IMR-90 (cell line): Measurements from ENCODE around the gene ZNF567. TPM values are rescaled to one million over a fixed set of nuclear protein-coding genes. Genes with fewer than 3 reads are reported as not detected.

Experiments
- ATAC-seq: fragments of 200-7000 bp; cut with Tn5 transposase; 2 replicates; pipeline ENCODE4 v1.9.1; 2020; ENCODE audit warnings: low read depth, mild to moderate bottlenecking, moderate library complexity
- BruUV-seq: library from RNA; stranded (reverse); fragments of 400-500 nt; replicated peaks from 2 replicates; lab custom pipeline; 2021; lab: Mats Ljungman, UMichigan
- CTCF ChIA-PET: fragments of 300-600 bp; formaldehyde crosslinking; extraction: SDS; loops from one replicate; lab custom pipeline; 2021; ENCODE audit warnings: antibody characterized with exemption; lab: Yijun Ruan, JAX
- POLR2A ChIA-PET: fragments of 300-600 bp; sonication (Branson Sonifier 250); formaldehyde crosslinking; loops from one replicate; lab custom pipeline; 2022; ENCODE audit warnings: antibody characterized with exemption; ENCODE audit not compliant: unreplicated experiment; lab: Charles Lee
- DNase-seq: peaks from one replicate; pipeline ENCODE4 v3.0.0; 2013
- H2AFZ ChIP-seq: replicated peaks from 2 replicates; pipeline ENCODE3; 2013; ENCODE audit warnings: low read length, mild to moderate bottlenecking; ENCODE audit not compliant: poor library complexity
- H2AK5ac ChIP-seq: 2 replicates; pipeline ENCODE4 v1.6.1; 2013; ENCODE audit warnings: low read depth, low read length, inconsistent platforms
- H2AK9ac ChIP-seq: replicated peaks from 2 replicates; pipeline ENCODE3; 2013; ENCODE audit warnings: mild to moderate bottlenecking, low read depth, low read length, moderate library complexity; ENCODE audit not compliant: poor library complexity
- H2BK120ac ChIP-seq: 2 replicates; pipeline ENCODE4 v1.6.1; 2013; ENCODE audit warnings: low read depth, low read length, inconsistent platforms
- H2BK15ac ChIP-seq: 3 replicates; pipeline ENCODE4 v1.6.1; 2013; ENCODE audit warnings: low read depth, low read length, inconsistent platforms
- H2BK20ac ChIP-seq: 2 replicates; pipeline ENCODE4 v1.6.1; 2013; ENCODE audit warnings: low read depth, mild to moderate bottlenecking, inconsistent platforms, low read length, moderate library complexity
- H2BK5ac ChIP-seq: 2 replicates; pipeline ENCODE4 v1.6.1; 2013; ENCODE audit warnings: mild to moderate bottlenecking, low read depth, low read length, inconsistent platforms; ENCODE audit not compliant: poor library complexity, severe bottlenecking
- H3K14ac ChIP-seq: replicated peaks from 2 replicates; pipeline ENCODE4 v1.6.1; 2013; ENCODE audit warnings: low read depth, low read length, inconsistent platforms
- H3K18ac ChIP-seq: 2 replicates; pipeline ENCODE4 v1.6.1; 2013; ENCODE audit warnings: low read depth, low read length, control low read depth
- H3K23ac ChIP-seq: 2 replicates; pipeline ENCODE4 v1.6.1; 2013; ENCODE audit warnings: low read depth, low read length, inconsistent platforms
- H3K27ac ChIP-seq: 2 replicates; pipeline ENCODE4 v1.5.1; 2013; ENCODE audit warnings: mild to moderate bottlenecking, control low read depth, low read length; ENCODE audit not compliant: insufficient read depth
- H3K27me3 ChIP-seq: 2 replicates; pipeline ENCODE4 v1.6.1; 2013; ENCODE audit warnings: low read length; ENCODE audit not compliant: control insufficient read depth, insufficient read depth
- H3K36me3 ChIP-seq: 2 replicates; pipeline ENCODE4 v1.6.1; 2013; ENCODE audit warnings: low read length, mixed read lengths; ENCODE audit not compliant: control insufficient read depth, insufficient read depth
- H3K4ac ChIP-seq: 2 replicates; pipeline ENCODE4 v1.6.1; 2013; ENCODE audit warnings: low read depth, low read length, inconsistent platforms
- H3K4me1 ChIP-seq: 2 replicates; pipeline ENCODE4 v1.6.1; 2013; ENCODE audit warnings: low read length, mixed read lengths; ENCODE audit not compliant: control insufficient read depth, insufficient read depth
- H3K4me2 ChIP-seq: 2 replicates; pipeline ENCODE4 v1.6.1; 2013; ENCODE audit warnings: low read depth, mild to moderate bottlenecking, control low read depth, low read length, moderate library complexity
- H3K4me3 ChIP-seq: 2 replicates; pipeline ENCODE4 v1.5.1; 2013; ENCODE audit warnings: low read depth, mild to moderate bottlenecking, control low read depth, low read length, moderate library complexity; ENCODE audit not compliant: insufficient read depth
- H3K56ac ChIP-seq: 2 replicates; pipeline ENCODE4 v1.6.1; 2013; ENCODE audit warnings: low read length, inconsistent platforms; ENCODE audit not compliant: insufficient read depth; ENCODE audit errors: extremely low read depth
- H3K79me1 ChIP-seq, 2 experiments: 2 replicates each; pipeline ENCODE4 v1.6.1; 2013; ENCODE audit warnings: low read length in 2 of 2, inconsistent platforms in 1 of 2, low read depth in 1 of 2
- H3K9ac ChIP-seq: 2 replicates; pipeline ENCODE4 v1.6.1; 2013; ENCODE audit warnings: low read depth, low read length, control low read depth
- H3K9me1 ChIP-seq: 2 replicates; pipeline ENCODE4 v1.6.1; 2013; ENCODE audit warnings: low read length, inconsistent platforms; ENCODE audit not compliant: insufficient read depth
- H3K9me3 ChIP-seq: 2 replicates; pipeline ENCODE4 v1.6.1; 2013; ENCODE audit warnings: low read length; ENCODE audit not compliant: control insufficient read depth, insufficient read depth
- H4K20me1 ChIP-seq: 2 replicates; pipeline ENCODE4 v1.6.1; 2013; ENCODE audit warnings: low read length, inconsistent platforms; ENCODE audit not compliant: insufficient read depth
- H4K5ac ChIP-seq: 2 replicates; pipeline ENCODE4 v1.6.1; 2013; ENCODE audit warnings: mild to moderate bottlenecking, low read depth, low read length, control low read depth
- H4K8ac ChIP-seq, 2 experiments: 2 replicates each; pipeline ENCODE4 v1.6.1; 2013; ENCODE audit warnings: low read depth in 2 of 2, low read length in 2 of 2, control low read depth in 1 of 2, inconsistent platforms in 1 of 2
- H4K91ac ChIP-seq: 2 replicates; pipeline ENCODE4 v1.6.1; 2013; ENCODE audit warnings: low read depth, low read length, inconsistent platforms; ENCODE audit not compliant: insufficient read depth
- BHLHE40 ChIP-seq: fragments of 150-350 bp; IDR thresholded peaks from 2 replicates; pipeline ENCODE4 v1.6.1; 2016; ENCODE audit warnings: mild to moderate bottlenecking, low read depth, low read length
- CEBPB ChIP-seq: IDR thresholded peaks from 2 replicates; pipeline ENCODE4 v1.6.1; 2012; ENCODE audit warnings: low read depth, low read length, improper control_type of control experiment
- CHD1 ChIP-seq: IDR thresholded peaks from 2 replicates; pipeline ENCODE4 v1.6.1; 2012; ENCODE audit warnings: low read depth, low read length, improper control_type of control experiment
- ELK1 ChIP-seq: fragments of 150-350 bp; IDR thresholded peaks from 2 replicates; pipeline ENCODE4 v1.6.1; 2016; ENCODE audit warnings: low read depth, mild to moderate bottlenecking, low read length, moderate library complexity, borderline replicate concordance
- FOS ChIP-seq: fragments of 150-350 bp; IDR thresholded peaks from 2 replicates; pipeline ENCODE4 v1.6.1; 2016; ENCODE audit warnings: low read depth, low read length
- MAFK ChIP-seq: IDR thresholded peaks from 2 replicates; pipeline ENCODE4 v1.6.1; 2012; ENCODE audit warnings: low read depth, low read length, improper control_type of control experiment
- MAZ ChIP-seq: IDR thresholded peaks from 2 replicates; pipeline ENCODE4 v1.6.1; 2012; ENCODE audit warnings: low read depth, mild to moderate bottlenecking, low read length, improper control_type of control experiment, moderate library complexity, borderline replicate concordance
- MXI1 ChIP-seq: IDR thresholded peaks from 2 replicates; pipeline ENCODE4 v1.6.1; 2012; ENCODE audit warnings: low read depth, mild to moderate bottlenecking, low read length, moderate library complexity, borderline replicate concordance
- NFE2L2 ChIP-seq: fragments of 150-350 bp; IDR thresholded peaks from 2 replicates; pipeline ENCODE4 v1.6.1; 2016; ENCODE audit warnings: low read depth, mild to moderate bottlenecking, low read length
- POLR2A ChIP-seq: IDR thresholded peaks from 2 replicates; pipeline ENCODE4 v1.6.1; 2012; ENCODE audit warnings: mild to moderate bottlenecking, low read depth, low read length
- RAD21 ChIP-seq: IDR thresholded peaks from 2 replicates; pipeline ENCODE4 v1.6.1; 2012; ENCODE audit warnings: low read length, improper control_type of control experiment
- RCOR1 ChIP-seq: IDR thresholded peaks from 2 replicates; pipeline ENCODE4 v1.6.1; 2012; ENCODE audit warnings: mild to moderate bottlenecking, low read length, improper control_type of control experiment; ENCODE audit not compliant: insufficient replicate concordance
- RFX5 ChIP-seq: IDR thresholded peaks from 2 replicates; pipeline ENCODE4 v1.8.0; 2012; ENCODE audit warnings: low read depth, mild to moderate bottlenecking, low read length, moderate library complexity
- SMC3 ChIP-seq: fragments of 150-350 bp; IDR thresholded peaks from 2 replicates; pipeline ENCODE4 v1.6.1; 2016; ENCODE audit warnings: low read depth, mild to moderate bottlenecking, antibody characterized with exemption, low read length, moderate library complexity
- USF2 ChIP-seq: fragments of 150-350 bp; IDR thresholded peaks from 2 replicates; pipeline ENCODE4 v1.6.1; 2017; ENCODE audit warnings: mild to moderate bottlenecking, antibody characterized with exemption, low read length, low read depth
- WGBS, 2 experiments: methylation state at CpG; one replicate each; pipeline versions ENCODE4 v1.1.5 to v1.1.7; 2013; ENCODE audit warnings: missing lambda C conversion rate in 2 of 2; ENCODE audit not compliant: insufficient read length in 1 of 2; ENCODE audit errors: extremely low coverage in 2 of 2; 5-methylcytosine and 5-hydroxymethylcytosine counted together
- dilution Hi-C: fragments of 300-500 bp; cut with HindIII; formaldehyde crosslinking; loops from one replicate; pipeline ENCODE4 v1.14.3; 2018; ENCODE audit warnings: low sequenced_read_pairs; ENCODE audit not compliant: unreplicated experiment
- in situ Hi-C: fragments of 300-500 bp; cut with MboI; formaldehyde crosslinking; loops from 3 replicates; pipeline ENCODE4 v1.14.3; 2019; ENCODE audit warnings: low sequenced_read_pairs, inconsistent platforms, mixed read lengths
- intact Hi-C: fragments of 100-400 bp; cut with micrococcal nuclease; formaldehyde crosslinking; loops from 2 replicates; pipeline ENCODE4 v1.10.0; 2022
- polyA plus RNA-seq, 3 experiments: library from polyadenylated mRNA; depleted of rRNA; stranded (reverse); fragments of >200 nt; gene quantifications; 2 replicates each; pipeline ENCODE4 v1.2.3, GENCODE V29; 2012; ENCODE audit warnings: low replicate concordance in 1 of 3
- total RNA-seq: library from RNA; depleted of rRNA; stranded (reverse); fragments of >200 nt; gene quantifications from 2 replicates; pipeline ENCODE4 v1.2.3, GENCODE V29; 2012
- TF ChIP-seq, protein P1 (sequence below): conservative IDR thresholded peaks from 2 replicates; pipeline ENCODE4 v1.5.1; 2012; ENCODE audit warnings: mild to moderate bottlenecking, low read depth, low read length, improper control_type of control experiment

The ZNF567 gene
- total and polyA plus RNA-seq, 2 of the 4 experiments (the other 2 are of a cell fraction), result 3.4 to 6.1 TPM

GRCh38 chr19:36674201-36674600 is 13.2 kb upstream of the ZNF567 start:
- Histone ChIP-seq H2BK20ac (no peak overlapping the region), H2AK5ac (no peak overlapping the region), H3K23ac (no peak overlapping the region), H2BK5ac (no peak overlapping the region), H4K20me1 (no peaks in the 10 kb centered on the region), H3K4me3 (no peak overlapping the region), H4K91ac (no peak overlapping the region), H3K18ac (no peak overlapping the region), H3K36me3 (peaks cover 7% of the 10 kb centered on the region), H3K4me1 (no peaks in the 10 kb centered on the region), H3K14ac (no peak overlapping the region), H2AFZ (no peak overlapping the region), H2BK15ac (no peak overlapping the region), H3K27ac (no peak overlapping the region), H2BK120ac (no peak overlapping the region), H3K9ac (no peak overlapping the region), H3K27me3 (no peaks in the 10 kb centered on the region), H4K8ac (no peak overlapping the region), H4K5ac (no peak overlapping the region), H3K4ac (no peak overlapping the region), H3K79me1 (peaks cover 0 to 9% of the 10 kb centered on the region in 2 experiments; a peak in 2 of 4 replicates), H2AK9ac (no peak overlapping the region), H3K4me2 (no peak overlapping the region), H3K56ac (no peak overlapping the region), H3K9me3 (peaks cover 23% of the 10 kb centered on the region), H3K9me1 (no peaks in the 10 kb centered on the region)
- no TSS peak for BruUV-seq
- no peak for ATAC-seq
- POLR2A ChIA-PET, result no interaction called here
- dilution Hi-C loops, result no loop called here
- CTCF ChIA-PET, result no interaction called here
- no peak for DNase-seq
- WGBS, 2 experiments, result no CpG with 5 or more reads among the region's 2 CpGs
- TF ChIP-seq FOS (no peak), ELK1 (no peak), USF2 (no peak), BHLHE40 (no peak), RFX5 (no peak), MXI1 (no peak), RAD21 (no peak), MAFK (no peak), CHD1 (no peak), NFE2L2 (no peak), POLR2A (no peak), CEBPB (no peak), RCOR1 (no peak), MAZ (no peak), SMC3 (no peak)
- TF ChIP-seq, protein P1, sequence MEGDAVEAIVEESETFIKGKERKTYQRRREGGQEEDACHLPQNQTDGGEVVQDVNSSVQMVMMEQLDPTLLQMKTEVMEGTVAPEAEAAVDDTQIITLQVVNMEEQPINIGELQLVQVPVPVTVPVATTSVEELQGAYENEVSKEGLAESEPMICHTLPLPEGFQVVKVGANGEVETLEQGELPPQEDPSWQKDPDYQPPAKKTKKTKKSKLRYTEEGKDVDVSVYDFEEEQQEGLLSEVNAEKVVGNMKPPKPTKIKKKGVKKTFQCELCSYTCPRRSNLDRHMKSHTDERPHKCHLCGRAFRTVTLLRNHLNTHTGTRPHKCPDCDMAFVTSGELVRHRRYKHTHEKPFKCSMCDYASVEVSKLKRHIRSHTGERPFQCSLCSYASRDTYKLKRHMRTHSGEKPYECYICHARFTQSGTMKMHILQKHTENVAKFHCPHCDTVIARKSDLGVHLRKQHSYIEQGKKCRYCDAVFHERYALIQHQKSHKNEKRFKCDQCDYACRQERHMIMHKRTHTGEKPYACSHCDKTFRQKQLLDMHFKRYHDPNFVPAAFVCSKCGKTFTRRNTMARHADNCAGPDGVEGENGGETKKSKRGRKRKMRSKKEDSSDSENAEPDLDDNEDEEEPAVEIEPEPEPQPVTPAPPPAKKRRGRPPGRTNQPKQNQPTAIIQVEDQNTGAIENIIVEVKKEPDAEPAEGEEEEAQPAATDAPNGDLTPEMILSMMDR, result no peak
- intact Hi-C loops, result no loop called here
- in situ Hi-C loops, result no loop called here
